Heart left ventricle (tissue), 13 donors: Measurements from ENCODE around the gene EYA4.

Experiments used
- POLR2A ChIP-seq, 2 donors: fragments of 450-650 bp; IDR thresholded peaks; one replicate each; pipeline ENCODE4 v1.6.1; 2017; ENCODE audit warnings: antibody characterized with exemption in 2 of 2, mild to moderate bottlenecking in 2 of 2, moderate library complexity in 2 of 2
- TF ChIP-seq, protein P1 (sequence below), 12 donors: fragments of 200-600 bp; sonication (generic) in 4 of 12; IDR thresholded peaks; one replicate each; pipeline versions ENCODE4 v1.5.0 to v1.8.0; 2018 to 2022; ENCODE audit warnings: antibody characterized with exemption in 12 of 12, mild to moderate bottlenecking in 5 of 12
- donor health status: ischemic (EF 13 %, LVEDD 7.1; RV severe dilation, severe dysfunction).
- donor health status: DM: no; HTN: yes; CAD: no.
- donor health status: DM: no; HTN: no; CAD: no.
- donor health status: ischemic (EF 25% LVEDD 6.9; RV normal size, moderate dysfunction).
- donor health status: ischemic (EF 25% LVEDD 5.7; RV mildly dilated, moderate dysfunction).
- donor health status: ischemic (EF 35%, LVEDD 5.7; RV mildly dilated, moderate dysfunction).
- donor health status: nonischemic (EF 11% LVEDD 7.7; RV severe dilation, severe dysfunction).
- donor health status: DM: yes; HTN: yes; CAD: no.
- donor health status: PGD.
- donor health status: ischemic (EF 29% LVEDD 5.4; RV normal size, mild dysfunction).
- donor health status: nonischemic (EF 23%, LVEDD 6.1; RV moderate dilation, normal function).

DNA sequence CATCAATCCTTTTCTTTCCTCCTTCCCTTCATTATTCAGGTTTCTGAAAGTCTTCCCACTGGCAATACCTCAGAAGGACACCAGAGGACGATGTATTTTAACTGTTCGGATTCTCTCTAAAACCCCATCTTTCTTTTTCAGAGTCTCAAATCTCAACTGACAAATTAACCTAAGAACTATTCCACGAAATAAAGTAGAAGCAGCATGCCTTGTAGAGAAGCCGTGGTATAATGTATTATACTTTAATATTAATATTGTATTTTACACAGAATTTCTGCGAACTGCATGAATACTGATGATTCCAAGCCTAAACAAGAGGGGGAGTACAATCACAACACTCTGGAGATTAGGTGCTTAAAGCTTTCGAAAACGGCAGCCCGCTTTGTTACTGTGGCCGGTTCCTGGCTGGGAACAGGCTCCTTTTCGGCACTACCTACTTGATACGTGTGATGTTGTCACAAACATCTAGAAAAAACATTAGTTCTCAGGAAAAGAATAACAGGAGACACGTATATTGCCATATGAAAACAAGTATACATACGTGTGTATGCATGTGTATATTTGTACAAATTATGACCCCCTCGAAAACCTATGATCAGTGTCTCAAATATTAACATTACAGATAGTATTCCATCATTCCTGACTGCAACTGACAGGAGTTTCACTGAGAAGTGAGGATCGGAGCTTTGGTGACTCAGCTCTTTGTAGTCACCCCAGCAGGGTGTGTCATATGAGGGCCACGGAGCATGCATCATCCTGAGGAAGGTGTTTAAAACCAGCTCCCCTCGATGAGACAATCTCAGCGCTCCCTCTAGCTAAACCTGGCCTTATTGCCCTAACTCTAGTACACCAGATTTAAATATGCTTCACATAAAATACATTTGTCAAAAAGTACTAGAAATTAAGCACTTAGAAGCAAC lies 328.1 kb downstream of the EYA4 start:
- TF ChIP-seq, protein P1, sequence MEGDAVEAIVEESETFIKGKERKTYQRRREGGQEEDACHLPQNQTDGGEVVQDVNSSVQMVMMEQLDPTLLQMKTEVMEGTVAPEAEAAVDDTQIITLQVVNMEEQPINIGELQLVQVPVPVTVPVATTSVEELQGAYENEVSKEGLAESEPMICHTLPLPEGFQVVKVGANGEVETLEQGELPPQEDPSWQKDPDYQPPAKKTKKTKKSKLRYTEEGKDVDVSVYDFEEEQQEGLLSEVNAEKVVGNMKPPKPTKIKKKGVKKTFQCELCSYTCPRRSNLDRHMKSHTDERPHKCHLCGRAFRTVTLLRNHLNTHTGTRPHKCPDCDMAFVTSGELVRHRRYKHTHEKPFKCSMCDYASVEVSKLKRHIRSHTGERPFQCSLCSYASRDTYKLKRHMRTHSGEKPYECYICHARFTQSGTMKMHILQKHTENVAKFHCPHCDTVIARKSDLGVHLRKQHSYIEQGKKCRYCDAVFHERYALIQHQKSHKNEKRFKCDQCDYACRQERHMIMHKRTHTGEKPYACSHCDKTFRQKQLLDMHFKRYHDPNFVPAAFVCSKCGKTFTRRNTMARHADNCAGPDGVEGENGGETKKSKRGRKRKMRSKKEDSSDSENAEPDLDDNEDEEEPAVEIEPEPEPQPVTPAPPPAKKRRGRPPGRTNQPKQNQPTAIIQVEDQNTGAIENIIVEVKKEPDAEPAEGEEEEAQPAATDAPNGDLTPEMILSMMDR (IDR thresholded peaks at IDR 0.05): peak; percentile 74 to 91 (median 83)
- no peak for TF ChIP-seq POLR2A (IDR thresholded peaks at IDR 0.05)
